ENCODE results near the gene GNAT2.

Gene GNAT2

GRCh38 chr1:109610609-109611307, 8.7 kb downstream of the GNAT2 start:
- no peak for DNase-seq (ENCODE audit: low read depth)

GRCh38 chr1:109609881-109610280, 9.5 kb downstream of the GNAT2 start:
- DNase-seq (ENCODE audit: low read depth), result no peak

- no peak for DNase-seq (ENCODE audit: low read depth)
Observed at GRCh38 chr1:109605381-109605780, 14.0 kb downstream of the GNAT2 start.

- DNase-seq (ENCODE audit: low read depth), result no peak
Observed at GRCh38 chr1:109603229-109603628, 16.2 kb downstream of the GNAT2 start.

- no peak for DNase-seq (ENCODE audit: low read depth)
Observed at GRCh38 chr1:109598655-109599054, 20.8 kb downstream of the GNAT2 start.

GRCh38 chr1:109598156-109598555, 21.3 kb downstream of the GNAT2 start:
- DNase-seq (ENCODE audit: low read depth), result no peak

GRCh38 chr1:109595531-109595930, 23.9 kb downstream of the GNAT2 start:
- DNase-seq (ENCODE audit: low read depth), result no peak

GRCh38 chr1:109592916-109593315, 26.5 kb downstream of the GNAT2 start:
- no peak for DNase-seq (ENCODE audit: low read depth)

- no peak for DNase-seq (ENCODE audit: low read depth)
Observed at GRCh38 chr1:109589679-109590078, 29.7 kb downstream of the GNAT2 start.

- DNase-seq (ENCODE audit: low read depth), result no peak
Observed at GRCh38 chr1:109589177-109589576, 30.2 kb downstream of the GNAT2 start.

- no peak for DNase-seq (ENCODE audit: low read depth)
Observed at GRCh38 chr1:109586055-109586454, 33.4 kb downstream of the GNAT2 start.

GRCh38 chr1:109584766-109585165, 34.6 kb downstream of the GNAT2 start:
- DNase-seq (ENCODE audit: low read depth), result no peak

- DNase-seq (ENCODE audit: low read depth), result no peak
Observed at GRCh38 chr1:109582021-109582420, 37.4 kb downstream of the GNAT2 start.

- no peak for DNase-seq (ENCODE audit: low read depth)
Observed at GRCh38 chr1:109579491-109579890, 39.9 kb downstream of the GNAT2 start.

- no peak for DNase-seq (ENCODE audit: low read depth)
Observed at GRCh38 chr1:109578947-109579443, 40.4 kb downstream of the GNAT2 start.

- no peak for DNase-seq (ENCODE audit: low read depth)
Observed at GRCh38 chr1:109573785-109574184, 45.6 kb downstream of the GNAT2 start.

GRCh38 chr1:109570414-109570813, 49.0 kb downstream of the GNAT2 start:
- no peak for DNase-seq (ENCODE audit: low read depth)

- DNase-seq (ENCODE audit: low read depth), result no peak
Observed at GRCh38 chr1:109569323-109569722, 50.1 kb downstream of the GNAT2 start.

- no peak for DNase-seq (ENCODE audit: low read depth)
Observed at GRCh38 chr1:109567877-109568672, 51.3 kb downstream of the GNAT2 start.

GRCh38 chr1:109566982-109567381, 52.4 kb downstream of the GNAT2 start:
- no peak for DNase-seq (ENCODE audit: low read depth)

- no peak for DNase-seq (ENCODE audit: low read depth)
Observed at GRCh38 chr1:109565241-109565640, 54.2 kb downstream of the GNAT2 start.

- DNase-seq (ENCODE audit: low read depth), result no peak
Observed at GRCh38 chr1:109564194-109564878, 55.1 kb downstream of the GNAT2 start.

GRCh38 chr1:109559995-109560394, 59.4 kb downstream of the GNAT2 start:
- DNase-seq (ENCODE audit: low read depth), result no peak
